ENCODE results near the gene HTD2. TPM values are rescaled to one million over a fixed set of nuclear protein-coding genes. Genes with fewer than 3 reads are reported as not detected.

The HTD2 gene
- total and polyA plus RNA-seq, 2 experiments from 2014 or later, result 9.9 to 26.0 TPM

DNA sequence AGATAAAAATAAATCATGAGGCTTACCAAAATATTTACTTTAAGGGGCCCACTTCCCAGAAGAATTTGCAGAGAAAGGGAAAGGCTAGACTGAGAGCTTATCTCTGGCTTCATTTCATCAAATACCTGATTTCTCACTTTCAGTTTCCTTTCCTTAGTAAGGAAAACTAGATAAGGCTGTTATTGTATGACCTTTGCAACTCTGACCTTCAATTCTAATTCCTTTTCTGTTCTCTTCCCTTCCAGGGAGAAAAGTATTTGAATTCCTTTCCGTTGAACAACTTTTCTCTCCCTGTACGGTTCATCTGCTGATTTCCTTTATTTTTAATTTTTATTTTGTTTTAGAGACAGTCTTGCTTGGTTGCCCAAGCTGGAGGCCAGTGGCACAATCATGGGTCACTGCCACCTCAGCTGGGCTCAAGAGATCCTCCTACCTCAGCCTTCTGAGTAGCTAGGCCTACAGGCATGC is 19.2 kb downstream of the HTD2 start:
- H3K9me3 ChIP-seq (ENCODE audit: low read depth), result no peaks in the 10 kb centered on the region
- H3K4me3 ChIP-seq, result no peak overlapping the region
- no peaks in the 10 kb centered on the region for H3K27me3 ChIP-seq
- DNase-seq (ENCODE audit: low read depth in 1 of 2, low spot score in 1 of 2), result peak in 1 of 2 donors; percentile 14
- TF ChIP-seq, protein P1, sequence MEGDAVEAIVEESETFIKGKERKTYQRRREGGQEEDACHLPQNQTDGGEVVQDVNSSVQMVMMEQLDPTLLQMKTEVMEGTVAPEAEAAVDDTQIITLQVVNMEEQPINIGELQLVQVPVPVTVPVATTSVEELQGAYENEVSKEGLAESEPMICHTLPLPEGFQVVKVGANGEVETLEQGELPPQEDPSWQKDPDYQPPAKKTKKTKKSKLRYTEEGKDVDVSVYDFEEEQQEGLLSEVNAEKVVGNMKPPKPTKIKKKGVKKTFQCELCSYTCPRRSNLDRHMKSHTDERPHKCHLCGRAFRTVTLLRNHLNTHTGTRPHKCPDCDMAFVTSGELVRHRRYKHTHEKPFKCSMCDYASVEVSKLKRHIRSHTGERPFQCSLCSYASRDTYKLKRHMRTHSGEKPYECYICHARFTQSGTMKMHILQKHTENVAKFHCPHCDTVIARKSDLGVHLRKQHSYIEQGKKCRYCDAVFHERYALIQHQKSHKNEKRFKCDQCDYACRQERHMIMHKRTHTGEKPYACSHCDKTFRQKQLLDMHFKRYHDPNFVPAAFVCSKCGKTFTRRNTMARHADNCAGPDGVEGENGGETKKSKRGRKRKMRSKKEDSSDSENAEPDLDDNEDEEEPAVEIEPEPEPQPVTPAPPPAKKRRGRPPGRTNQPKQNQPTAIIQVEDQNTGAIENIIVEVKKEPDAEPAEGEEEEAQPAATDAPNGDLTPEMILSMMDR (IDR thresholded peaks at IDR 0.05; ENCODE audit: low read depth, low read length), result no peak
- peaks cover 22% of the 10 kb centered on the region for H3K4me1 ChIP-seq (ENCODE audit: low read depth)
- H3K27ac ChIP-seq, result peak overlapping the region; percentile 66
- H3K36me3 ChIP-seq, result no peaks in the 10 kb centered on the region

DNA sequence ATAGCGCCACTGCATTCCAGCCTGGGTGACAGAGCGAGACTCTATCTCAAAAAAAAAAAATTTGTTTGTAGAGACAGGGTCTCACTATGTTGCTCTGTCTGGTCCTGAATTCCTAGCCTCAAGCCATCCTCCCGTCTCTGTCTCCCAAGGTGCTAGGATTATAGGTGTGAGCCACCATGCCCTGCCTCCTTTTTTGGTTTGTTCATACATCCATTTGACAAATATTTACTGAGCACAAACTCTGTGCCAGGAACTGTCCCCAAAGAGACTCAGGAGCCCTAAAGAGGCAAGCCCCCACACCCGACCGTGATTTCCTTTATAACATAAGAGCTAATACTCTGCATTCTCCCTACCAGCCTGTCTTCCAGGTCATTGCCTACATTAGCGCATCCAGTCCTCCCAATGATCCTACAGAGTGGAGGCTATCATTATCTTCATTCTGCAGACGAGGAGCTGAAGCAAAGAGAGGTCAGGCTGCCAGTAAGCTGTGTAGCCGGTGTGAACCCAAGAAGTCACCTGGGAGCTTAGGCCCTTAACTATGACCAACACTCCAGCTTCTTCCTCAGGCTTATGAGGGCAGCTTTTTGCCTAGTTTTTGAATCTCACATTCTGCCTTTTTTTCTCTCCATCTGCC is 20.1 kb downstream of the HTD2 start:
- Histone ChIP-seq H3K9me3 (ENCODE audit: low read depth) (no peaks in the 10 kb centered on the region), H3K36me3 (no peaks in the 10 kb centered on the region), H3K27me3 (no peaks in the 10 kb centered on the region), H3K4me1 (ENCODE audit: low read depth) (peaks cover 22% of the 10 kb centered on the region), H3K27ac (no peak overlapping the region), H3K4me3 (no peak overlapping the region)
- DNase-seq (ENCODE audit: low read depth in 1 of 2, low spot score in 1 of 2), result no peak
- TF ChIP-seq, protein P1 (IDR thresholded peaks at IDR 0.05; ENCODE audit: low read depth, low read length), result no peak

DNA sequence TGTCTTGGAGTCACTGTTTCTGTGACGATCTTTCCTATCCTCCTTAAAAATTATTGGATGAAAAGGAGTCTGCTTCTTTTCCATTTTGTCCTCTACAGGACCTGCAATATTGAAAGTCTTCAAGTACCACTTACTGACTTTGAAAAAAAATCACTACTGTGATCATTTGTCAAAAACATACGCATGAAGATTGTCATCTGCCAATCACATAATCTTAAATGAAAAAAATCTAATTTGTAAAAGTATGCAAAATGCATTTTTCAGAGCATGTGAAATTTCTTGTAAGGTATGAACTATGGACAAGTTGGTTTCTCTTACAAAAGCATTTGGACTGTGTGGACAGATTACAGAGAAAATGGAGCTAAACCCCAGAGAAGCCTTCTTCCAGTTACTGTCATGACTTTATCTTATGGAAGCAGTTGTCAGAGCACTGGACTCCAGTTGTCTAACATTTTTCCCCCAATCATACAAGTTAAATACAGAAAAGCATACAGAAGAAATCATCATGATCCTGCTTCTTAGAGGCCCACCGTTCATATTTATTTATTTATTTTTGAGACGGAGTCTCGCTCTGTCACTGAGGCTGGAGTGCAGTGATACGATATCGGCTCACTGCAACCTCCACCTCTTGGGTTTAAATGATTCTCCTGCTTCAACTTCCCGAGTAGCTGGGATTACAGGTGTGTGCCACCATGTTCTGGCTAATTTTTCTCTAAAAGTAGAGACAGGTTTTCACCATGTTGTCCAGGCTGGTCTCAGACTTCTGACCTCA is 23.0 kb downstream of the HTD2 start:
- no peak for DNase-seq (ENCODE audit: low read depth in 1 of 2, low spot score in 1 of 2)
- no peaks in the 10 kb centered on the region for H3K9me3 ChIP-seq (ENCODE audit: low read depth)
- H3K36me3 ChIP-seq, result no peaks in the 10 kb centered on the region
- H3K4me3 ChIP-seq, result no peak overlapping the region
- peaks cover 15% of the 10 kb centered on the region for H3K4me1 ChIP-seq (ENCODE audit: low read depth)
- H3K27me3 ChIP-seq, result no peaks in the 10 kb centered on the region
- no peak overlapping the region for H3K27ac ChIP-seq
- TF ChIP-seq, protein P1 (IDR thresholded peaks at IDR 0.05; ENCODE audit: low read depth, low read length), result no peak

GRCh38 chr3:58329922-58330413 is 23.6 kb downstream of the HTD2 start:
- H3K27ac ChIP-seq, result no peak overlapping the region
- TF ChIP-seq, protein P1 (IDR thresholded peaks at IDR 0.05; ENCODE audit: low read depth, low read length), result no peak
- H3K9me3 ChIP-seq (ENCODE audit: low read depth), result no peaks in the 10 kb centered on the region
- H3K36me3 ChIP-seq, result no peaks in the 10 kb centered on the region
- no peaks in the 10 kb centered on the region for H3K27me3 ChIP-seq
- no peak overlapping the region for H3K4me3 ChIP-seq
- H3K4me1 ChIP-seq (ENCODE audit: low read depth), result peaks cover 10% of the 10 kb centered on the region
- DNase-seq (ENCODE audit: low read depth in 1 of 2, low spot score in 1 of 2), result no peak

GRCh38 chr3:58331593-58332152 is 25.4 kb downstream of the HTD2 start:
- no peaks in the 10 kb centered on the region for H3K9me3 ChIP-seq (ENCODE audit: low read depth)
- H3K27ac ChIP-seq, result no peak overlapping the region
- H3K4me1 ChIP-seq (ENCODE audit: low read depth), result no peaks in the 10 kb centered on the region
- DNase-seq (ENCODE audit: low read depth in 1 of 2, low spot score in 1 of 2), result no peak
- no peaks in the 10 kb centered on the region for H3K27me3 ChIP-seq
- no peak overlapping the region for H3K4me3 ChIP-seq
- TF ChIP-seq, protein P1 (IDR thresholded peaks at IDR 0.05; ENCODE audit: low read depth, low read length), result no peak
- no peaks in the 10 kb centered on the region for H3K36me3 ChIP-seq

Data from cardiac muscle cell (in vitro differentiated cells and primary cell).